ENCODE results near the gene KIF13A.

Gene KIF13A

GRCh38 chr6:17729223-17730077 lies 258.0 kb downstream of the KIF13A start:
- TF ChIP-seq CTCF (IDR thresholded peaks at IDR 0.05; ENCODE audit: unreplicated experiment in 3 of 3), result no peak
- Mint-ChIP-seq H3K27me3 (ENCODE audit: low read depth) (no peaks in the 10 kb centered on the region), H3K4me3 (no peak overlapping the region), H3K4me1 (peaks cover 7% of the 10 kb centered on the region), H3K27ac (no peak overlapping the region), H3K36me3 (ENCODE audit: low read depth) (no peaks in the 10 kb centered on the region), H3K9me3 (peaks cover 4% of the 10 kb centered on the region)

- Mint-ChIP-seq H3K9me3 (peaks cover 4% of the 10 kb centered on the region), H3K27me3 (ENCODE audit: low read depth) (no peaks in the 10 kb centered on the region), H3K36me3 (ENCODE audit: low read depth) (no peaks in the 10 kb centered on the region), H3K27ac (no peak overlapping the region), H3K4me1 (peaks cover 7% of the 10 kb centered on the region), H3K4me3 (no peak overlapping the region)
- TF ChIP-seq CTCF (IDR thresholded peaks at IDR 0.05; ENCODE audit: unreplicated experiment in 3 of 3), result no peak
These were observed 258.7 kb downstream of the KIF13A start for GRCh38 chr6:17728551-17729222.

GRCh38 chr6:17725083-17725482 lies 262.4 kb downstream of the KIF13A start:
- H3K4me1 Mint-ChIP-seq, result peaks cover 7% of the 10 kb centered on the region
- H3K27me3 Mint-ChIP-seq (ENCODE audit: low read depth), result peaks cover 5% of the 10 kb centered on the region
- H3K9me3 Mint-ChIP-seq, result no peaks in the 10 kb centered on the region
- H3K4me3 Mint-ChIP-seq, result peak overlapping the region in 1 of 3 experiments; percentile 4
- H3K27ac Mint-ChIP-seq, result peak overlapping the region; percentile 84 to 96 (median 91)
- no peaks in the 10 kb centered on the region for H3K36me3 Mint-ChIP-seq (ENCODE audit: low read depth)
- no peak for TF ChIP-seq CTCF (IDR thresholded peaks at IDR 0.05; ENCODE audit: unreplicated experiment in 3 of 3)

- H3K9me3 Mint-ChIP-seq, result no peaks in the 10 kb centered on the region
- no peaks in the 10 kb centered on the region for H3K36me3 Mint-ChIP-seq (ENCODE audit: low read depth)
- H3K27me3 Mint-ChIP-seq (ENCODE audit: low read depth), result peaks cover 5% of the 10 kb centered on the region
- H3K27ac Mint-ChIP-seq, result peak overlapping the region; percentile 89 to 96 (median 91)
- no peak for TF ChIP-seq CTCF (IDR thresholded peaks at IDR 0.05; ENCODE audit: unreplicated experiment in 3 of 3)
- peaks cover 7% of the 10 kb centered on the region for H3K4me1 Mint-ChIP-seq
- no peak overlapping the region for H3K4me3 Mint-ChIP-seq
These were observed 263.1 kb downstream of the KIF13A start for GRCh38 chr6:17724341-17724740.

GRCh38 chr6:17721671-17722070 lies 265.8 kb downstream of the KIF13A start:
- no peak for TF ChIP-seq CTCF (IDR thresholded peaks at IDR 0.05; ENCODE audit: unreplicated experiment in 3 of 3)
- peaks cover 7% of the 10 kb centered on the region for H3K4me1 Mint-ChIP-seq
- H3K27me3 Mint-ChIP-seq (ENCODE audit: low read depth), result peaks cover 5% of the 10 kb centered on the region
- no peak overlapping the region for H3K27ac Mint-ChIP-seq
- no peaks in the 10 kb centered on the region for H3K9me3 Mint-ChIP-seq
- no peak overlapping the region for H3K4me3 Mint-ChIP-seq
- H3K36me3 Mint-ChIP-seq (ENCODE audit: low read depth), result no peaks in the 10 kb centered on the region

Data from nephron (organoid).